GM19035 (cell line): ENCODE measurements around the gene SH3BGRL2.

Experiments
- ATAC-seq: cut with Tn5 transposase; IDR thresholded peaks from one replicate; pipeline ENCODE4 v1.9.1; 2021; ENCODE audit not compliant: unreplicated experiment

SH3BGRL2 gene

GRCh38 chr6:79630883-79631692, at the start of gene SH3BGRL2:
Gene SH3BGRL2 (plus strand): TSS chr6:79631329. CDS start chr6:79631462, 133 bp downstream.
- peak; percentile 70 for ATAC-seq

GRCh38 chr6:79584332-79584731, 46.8 kb upstream of the SH3BGRL2 start:
- no peak for ATAC-seq

- no peak for ATAC-seq
Observed at GRCh38 chr6:79586548-79586947, 44.6 kb upstream of the SH3BGRL2 start.

GRCh38 chr6:79589701-79590100, 41.4 kb upstream of the SH3BGRL2 start:
- ATAC-seq, result no peak

- ATAC-seq, result no peak
Observed at GRCh38 chr6:79597155-79597554, 34.0 kb upstream of the SH3BGRL2 start.

- no peak for ATAC-seq
Observed at GRCh38 chr6:79598012-79598411, 33.1 kb upstream of the SH3BGRL2 start.

- ATAC-seq, result no peak
Observed at GRCh38 chr6:79599725-79600259, 31.3 kb upstream of the SH3BGRL2 start.

GRCh38 chr6:79600313-79600712, 30.8 kb upstream of the SH3BGRL2 start:
- no peak for ATAC-seq

GRCh38 chr6:79600812-79601609, 30.1 kb upstream of the SH3BGRL2 start:
- no peak for ATAC-seq

- no peak for ATAC-seq
Observed at GRCh38 chr6:79602859-79603258, 28.3 kb upstream of the SH3BGRL2 start.

- ATAC-seq, result no peak
Observed at GRCh38 chr6:79604583-79605037, 26.5 kb upstream of the SH3BGRL2 start.

GRCh38 chr6:79605061-79605460, 26.1 kb upstream of the SH3BGRL2 start:
- ATAC-seq, result no peak

GRCh38 chr6:79605968-79606764, 25.0 kb upstream of the SH3BGRL2 start:
- ATAC-seq, result no peak

- no peak for ATAC-seq
Observed at GRCh38 chr6:79607000-79607399, 24.1 kb upstream of the SH3BGRL2 start.

GRCh38 chr6:79608334-79609224, 22.6 kb upstream of the SH3BGRL2 start:
- no peak for ATAC-seq

- ATAC-seq, result no peak
Observed at GRCh38 chr6:79609225-79609595, 21.9 kb upstream of the SH3BGRL2 start.

GRCh38 chr6:79610306-79611009, 20.7 kb upstream of the SH3BGRL2 start:
- ATAC-seq, result no peak

- no peak for ATAC-seq
Observed at GRCh38 chr6:79612457-79612856, 18.7 kb upstream of the SH3BGRL2 start.

GRCh38 chr6:79612918-79613317, 18.2 kb upstream of the SH3BGRL2 start:
- ATAC-seq, result no peak
